ENCODE results near the gene HNRNPUL2.

Gene HNRNPUL2

DNA sequence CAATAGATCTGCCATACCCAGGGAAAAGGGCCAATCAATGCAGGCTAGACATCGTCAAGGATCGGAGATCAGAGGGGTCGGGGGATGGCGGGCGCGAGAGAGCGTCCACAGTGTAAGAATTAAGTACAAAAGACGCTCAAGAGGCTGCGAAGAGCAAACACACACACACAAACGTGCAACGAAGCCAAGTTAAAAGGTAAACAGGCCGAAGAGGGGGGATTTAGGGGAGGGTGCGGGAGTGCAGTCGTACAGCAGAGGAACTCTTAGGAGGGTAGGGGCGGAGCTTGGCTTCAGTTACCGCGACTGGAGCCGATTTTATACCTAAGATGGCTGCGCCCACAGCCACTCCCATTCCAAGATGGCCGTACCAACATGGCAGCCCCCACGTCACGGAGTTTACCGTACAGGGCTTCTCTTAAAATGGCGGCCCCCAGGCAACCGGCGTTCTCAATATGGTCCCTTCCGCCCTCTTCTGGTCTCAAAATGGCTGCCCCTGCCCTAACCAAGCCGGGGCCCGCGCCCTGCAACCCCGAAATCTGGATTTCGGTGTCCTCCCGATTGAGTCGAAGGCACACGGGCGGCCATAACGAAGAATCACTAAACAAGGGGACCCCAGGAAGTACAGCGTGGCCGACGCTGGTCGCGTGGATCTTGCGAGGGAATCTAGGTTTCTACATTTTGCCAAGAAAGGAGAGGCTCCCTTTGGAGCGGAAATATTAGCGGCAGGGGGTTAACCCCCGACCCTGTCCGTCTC lies 17.8 kb downstream of the HNRNPUL2 start:
- TF ChIP-seq, protein P1, sequence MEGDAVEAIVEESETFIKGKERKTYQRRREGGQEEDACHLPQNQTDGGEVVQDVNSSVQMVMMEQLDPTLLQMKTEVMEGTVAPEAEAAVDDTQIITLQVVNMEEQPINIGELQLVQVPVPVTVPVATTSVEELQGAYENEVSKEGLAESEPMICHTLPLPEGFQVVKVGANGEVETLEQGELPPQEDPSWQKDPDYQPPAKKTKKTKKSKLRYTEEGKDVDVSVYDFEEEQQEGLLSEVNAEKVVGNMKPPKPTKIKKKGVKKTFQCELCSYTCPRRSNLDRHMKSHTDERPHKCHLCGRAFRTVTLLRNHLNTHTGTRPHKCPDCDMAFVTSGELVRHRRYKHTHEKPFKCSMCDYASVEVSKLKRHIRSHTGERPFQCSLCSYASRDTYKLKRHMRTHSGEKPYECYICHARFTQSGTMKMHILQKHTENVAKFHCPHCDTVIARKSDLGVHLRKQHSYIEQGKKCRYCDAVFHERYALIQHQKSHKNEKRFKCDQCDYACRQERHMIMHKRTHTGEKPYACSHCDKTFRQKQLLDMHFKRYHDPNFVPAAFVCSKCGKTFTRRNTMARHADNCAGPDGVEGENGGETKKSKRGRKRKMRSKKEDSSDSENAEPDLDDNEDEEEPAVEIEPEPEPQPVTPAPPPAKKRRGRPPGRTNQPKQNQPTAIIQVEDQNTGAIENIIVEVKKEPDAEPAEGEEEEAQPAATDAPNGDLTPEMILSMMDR (IDR thresholded peaks at IDR 0.05; ENCODE audit: insufficient read depth, low read depth, low read length, missing control alignments): no peak
- DNase-seq (ENCODE audit: low read depth): peak; percentile 99
- peak overlapping the region; percentile 71 for H3K4me3 ChIP-seq (ENCODE audit: low read depth, low read length)

DNA sequence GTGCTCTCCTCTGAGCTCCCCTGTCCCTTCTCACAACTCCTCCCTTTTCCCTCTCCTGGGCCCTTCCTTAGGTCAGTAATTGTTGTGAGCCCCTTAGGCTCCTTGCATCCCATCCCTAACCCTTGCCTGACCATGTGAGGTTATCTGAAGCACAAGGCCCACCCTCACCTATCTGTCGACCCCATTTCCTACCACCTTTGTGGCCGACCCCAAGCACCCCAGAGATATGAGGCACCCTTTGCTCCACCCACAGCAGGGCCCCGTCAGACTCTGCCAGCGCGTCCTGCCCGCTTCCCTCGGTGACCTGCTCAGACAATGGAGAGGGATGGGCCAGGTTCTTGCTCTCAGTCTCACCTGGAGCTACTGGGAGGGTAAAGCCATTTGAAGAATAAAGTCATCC lies 18.5 kb downstream of the HNRNPUL2 start:
- peak overlapping the region; percentile 69 for H3K4me3 ChIP-seq (ENCODE audit: low read depth, low read length)
- no peak for DNase-seq (ENCODE audit: low read depth)
- TF ChIP-seq, protein P1 (IDR thresholded peaks at IDR 0.05; ENCODE audit: insufficient read depth, low read depth, low read length, missing control alignments): no peak

DNA sequence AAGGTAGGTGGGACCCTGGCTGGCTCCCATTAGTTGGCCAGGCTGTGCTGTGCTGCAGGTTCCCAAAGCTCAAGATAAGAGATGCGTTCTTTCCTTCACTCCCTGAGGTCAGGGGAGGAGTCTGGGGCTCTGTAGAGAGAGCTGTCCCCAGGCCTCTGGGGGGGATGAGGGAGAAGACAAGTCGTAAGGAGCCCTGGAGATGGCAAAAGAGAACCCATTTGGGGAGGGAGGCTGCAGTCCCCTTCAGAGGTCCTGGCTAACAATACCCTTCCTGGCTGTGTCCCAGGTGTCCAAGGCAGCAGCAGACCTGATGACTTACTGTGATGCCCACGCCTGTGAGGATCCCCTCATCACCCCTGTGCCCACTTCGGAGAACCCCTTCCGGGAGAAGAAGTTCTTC lies 18.9 kb downstream of the HNRNPUL2 start:
- DNase-seq (ENCODE audit: low read depth): no peak
- peak overlapping the region; percentile 69 for H3K4me3 ChIP-seq (ENCODE audit: low read depth, low read length)
- TF ChIP-seq, protein P1 (IDR thresholded peaks at IDR 0.05; ENCODE audit: insufficient read depth, low read depth, low read length, missing control alignments): no peak

DNA sequence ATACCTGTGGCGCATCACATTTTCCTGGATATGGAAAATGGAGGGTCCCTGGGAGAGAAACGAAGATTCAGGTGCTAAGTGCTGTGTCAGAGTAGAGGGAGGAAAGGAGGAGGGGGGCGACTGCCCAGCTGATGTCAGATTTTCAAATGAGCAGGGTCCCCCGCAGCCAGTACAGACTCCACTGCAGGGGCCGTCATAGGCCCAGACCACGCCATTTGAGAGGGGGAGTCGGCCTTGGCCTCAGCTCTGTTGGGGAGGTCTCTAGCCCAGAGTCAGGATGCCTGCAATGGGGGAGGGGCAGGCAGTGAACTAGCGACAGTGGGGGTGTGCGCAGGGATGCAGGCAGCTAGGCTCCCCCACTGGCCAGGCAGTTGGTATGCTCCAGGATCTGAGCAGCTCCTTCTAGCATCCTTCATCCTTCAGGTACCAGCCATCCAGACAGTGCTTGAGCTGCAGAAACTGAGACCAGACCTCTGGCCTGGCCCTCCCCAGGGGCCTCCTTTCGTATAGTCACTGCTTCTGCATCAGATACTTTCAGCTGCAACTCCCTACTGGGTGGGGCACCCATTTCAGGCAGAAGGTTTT lies 19.9 kb downstream of the HNRNPUL2 start, which contains the start of the genes BSCL2 and GNG3:
TSS of gene BSCL2 (minus strand) at position 148 of the 585 bp plus-strand sequence. CDS start 229 bp downstream, outside the sequence.
TSS of gene GNG3 (plus strand) at position 400 of the 585 bp plus-strand sequence. CDS start 620 bp downstream, outside the sequence.
- peak within 1 kb of the TSS; percentile 69 for H3K4me3 ChIP-seq (ENCODE audit: low read depth, low read length)
- DNase-seq (ENCODE audit: low read depth): no peak
- TF ChIP-seq, protein P1 (IDR thresholded peaks at IDR 0.05; ENCODE audit: insufficient read depth, low read depth, low read length, missing control alignments): no peak

DNA sequence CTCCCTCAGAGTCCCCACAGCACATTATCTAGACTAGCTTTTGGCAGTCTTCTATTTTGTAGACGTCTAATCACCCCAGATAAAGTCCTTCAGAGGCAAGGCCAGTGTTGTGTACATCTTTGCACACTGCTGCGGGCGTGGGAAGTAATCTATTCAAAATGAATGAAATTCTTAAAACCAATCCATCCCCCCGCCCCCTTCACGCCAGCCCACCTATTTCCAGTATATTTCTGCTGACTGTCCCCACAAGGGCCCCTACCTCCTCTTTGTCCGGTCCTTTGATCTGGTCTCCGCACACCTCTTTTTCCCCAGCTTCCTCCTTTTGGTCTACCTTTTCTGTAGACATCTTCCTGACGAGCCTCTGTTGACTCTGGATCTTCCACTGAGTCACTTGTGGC lies 20.4 kb downstream of the HNRNPUL2 start:
- TF ChIP-seq, protein P1 (IDR thresholded peaks at IDR 0.05; ENCODE audit: insufficient read depth, low read depth, low read length, missing control alignments): no peak
- DNase-seq (ENCODE audit: low read depth): no peak
- no peak overlapping the region for H3K4me3 ChIP-seq (ENCODE audit: low read depth, low read length)

DNA sequence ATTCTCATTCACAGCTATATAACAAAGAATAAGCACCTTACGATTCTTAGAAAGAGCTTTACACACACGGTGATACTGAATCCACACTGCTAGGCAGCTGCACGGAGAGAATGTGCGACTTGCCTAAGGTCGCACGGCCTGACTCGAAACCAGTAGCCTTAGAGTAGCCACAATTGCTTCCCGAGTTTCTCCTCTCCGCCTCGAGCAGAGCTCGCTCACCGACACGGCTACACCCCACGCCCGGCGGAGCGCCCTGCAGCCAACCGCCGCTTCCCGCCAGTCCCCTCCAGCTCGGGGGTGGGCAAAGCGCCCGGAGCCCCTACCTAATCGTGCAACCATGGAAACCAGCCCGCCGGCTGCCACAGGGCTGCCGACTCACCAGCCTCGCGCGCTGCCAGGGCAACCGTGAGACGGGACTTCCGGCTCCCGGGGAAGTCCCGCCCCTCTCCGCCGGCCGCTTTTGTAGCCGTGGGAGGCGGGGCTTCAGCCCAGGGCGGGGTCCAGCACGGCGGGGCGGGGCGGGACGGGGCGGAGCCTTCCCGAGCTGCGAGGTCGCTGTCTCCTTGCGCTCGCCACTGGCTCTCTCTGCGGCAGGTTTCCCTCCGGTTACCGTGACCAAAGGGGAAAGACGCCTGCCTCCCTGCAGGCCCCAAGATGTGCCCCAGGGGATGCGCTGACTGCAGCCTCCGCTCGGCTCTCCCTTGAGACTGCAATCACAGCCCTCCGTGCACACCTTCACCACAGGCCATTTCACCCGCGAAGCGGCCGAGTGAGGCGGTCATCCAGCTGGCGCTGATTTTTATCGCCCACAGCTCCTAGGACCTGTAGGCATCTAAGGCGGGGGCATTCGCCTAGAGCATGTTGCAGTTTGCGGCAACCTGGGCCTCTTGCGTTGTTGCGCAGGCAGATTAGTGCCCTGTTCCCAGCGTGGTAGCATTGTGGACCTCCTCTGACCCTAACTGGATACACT lies 21.1 kb downstream of the HNRNPUL2 start:
- peak; percentile 96 for DNase-seq (ENCODE audit: low read depth)
- TF ChIP-seq, protein P1 (IDR thresholded peaks at IDR 0.05; ENCODE audit: insufficient read depth, low read depth, low read length, missing control alignments): no peak
- H3K4me3 ChIP-seq (ENCODE audit: low read depth, low read length): peak overlapping the region; percentile 81

Measured in GM12865 (cell line).